Measurements from ENCODE around the gene MAML2. TPM values are rescaled to one million over a fixed set of nuclear protein-coding genes. Genes with fewer than 3 reads are reported as not detected.
A peak's percentile ranks its signal among the peaks of the same experiment; 100 is the strongest.

MAML2 gene
- total and polyA plus RNA-seq, 2 of the 13 experiments (the other 11 are each of a cell fraction or from before 2014, with no cell fraction given): 2.3 to 25.9 TPM

- TF ChIP-seq HDAC1 (CRISPR knock-in tag; IDR thresholded peaks at IDR 0.05) (peak; percentile 39; the same call in 1 of the 2 replicates), ELF1 (CRISPR knock-in tag; IDR thresholded peaks at IDR 0.05) (peak; percentile 40; the same call in 1 of the 2 replicates), ZNF468 (CRISPR knock-in tag; IDR thresholded peaks at IDR 0.05) (no peak), ZNF292 (CRISPR knock-in tag; IDR thresholded peaks at IDR 0.05; ENCODE audit: borderline replicate concordance, low read depth) (0 out of 2 replicates have a peak, but pooled peaks have one; percentile 19), GATAD2A (CRISPR knock-in tag; IDR thresholded peaks at IDR 0.05) (peak; percentile 35; the same call in 1 of the 2 replicates), ZKSCAN8 (CRISPR knock-in tag; IDR thresholded peaks at IDR 0.05; ENCODE audit: borderline replicate concordance) (peak; percentile 65), SAP130 (CRISPR knock-in tag; IDR thresholded peaks at IDR 0.05; ENCODE audit: low read depth) (peak; percentile 73), MED1 (CRISPR knock-in tag; IDR thresholded peaks at IDR 0.05) (peak; percentile 97), ZNF713 (CRISPR knock-in tag; IDR thresholded peaks at IDR 0.05) (no peak), SMAD9 (CRISPR knock-in tag; IDR thresholded peaks at IDR 0.05) (no peak), DPF2 (CRISPR knock-in tag; IDR thresholded peaks at IDR 0.05; ENCODE audit: borderline replicate concordance, low read depth) (no peak), U2AF2 (IDR thresholded peaks at IDR 0.05; ENCODE audit: low read depth, low read length) (no peak), ZNF431 (CRISPR knock-in tag; IDR thresholded peaks at IDR 0.05; ENCODE audit: borderline replicate concordance, low read depth) (no peak), TSC22D2 (CRISPR knock-in tag; IDR thresholded peaks at IDR 0.05; ENCODE audit: borderline replicate concordance) (no peak), HHEX (CRISPR knock-in tag; IDR thresholded peaks at IDR 0.05) (no peak), EP300 (IDR thresholded peaks at IDR 0.05; ENCODE audit: low read depth in 2 of 2, low read length in 2 of 2) (peak in 1 of 2 experiments; percentile 87; a peak in 2 of 4 replicates), EP300 (CRISPR knock-in tag; IDR thresholded peaks at IDR 0.05; ENCODE audit: borderline replicate concordance) (peak; percentile 72; the same call in 1 of the 2 replicates), ATF1 (CRISPR knock-in tag; IDR thresholded peaks at IDR 0.05) (0 out of 2 replicates have a peak, but pooled peaks have one; percentile 32), SOX6 (IDR thresholded peaks at IDR 0.05) (no peak), SOX6 (CRISPR knock-in tag; IDR thresholded peaks at IDR 0.05) (peak; percentile 85), ZFY (CRISPR knock-in tag; IDR thresholded peaks at IDR 0.05) (no peak), SUZ12 (IDR thresholded peaks at IDR 0.05; ENCODE audit: low read depth, low read length) (no peak), HCFC1 (IDR thresholded peaks at IDR 0.05; ENCODE audit: low read depth, low read length) (no peak), ELF3 (CRISPR knock-in tag; IDR thresholded peaks at IDR 0.05) (peak; percentile 97)
- TF ChIP-seq, protein P1, sequence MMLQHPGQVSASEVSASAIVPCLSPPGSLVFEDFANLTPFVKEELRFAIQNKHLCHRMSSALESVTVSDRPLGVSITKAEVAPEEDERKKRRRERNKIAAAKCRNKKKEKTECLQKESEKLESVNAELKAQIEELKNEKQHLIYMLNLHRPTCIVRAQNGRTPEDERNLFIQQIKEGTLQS (CRISPR knock-in tag; IDR thresholded peaks at IDR 0.05): 0 out of 2 replicates have a peak, but pooled peaks have one; percentile 37
- TF ChIP-seq, protein P2, sequence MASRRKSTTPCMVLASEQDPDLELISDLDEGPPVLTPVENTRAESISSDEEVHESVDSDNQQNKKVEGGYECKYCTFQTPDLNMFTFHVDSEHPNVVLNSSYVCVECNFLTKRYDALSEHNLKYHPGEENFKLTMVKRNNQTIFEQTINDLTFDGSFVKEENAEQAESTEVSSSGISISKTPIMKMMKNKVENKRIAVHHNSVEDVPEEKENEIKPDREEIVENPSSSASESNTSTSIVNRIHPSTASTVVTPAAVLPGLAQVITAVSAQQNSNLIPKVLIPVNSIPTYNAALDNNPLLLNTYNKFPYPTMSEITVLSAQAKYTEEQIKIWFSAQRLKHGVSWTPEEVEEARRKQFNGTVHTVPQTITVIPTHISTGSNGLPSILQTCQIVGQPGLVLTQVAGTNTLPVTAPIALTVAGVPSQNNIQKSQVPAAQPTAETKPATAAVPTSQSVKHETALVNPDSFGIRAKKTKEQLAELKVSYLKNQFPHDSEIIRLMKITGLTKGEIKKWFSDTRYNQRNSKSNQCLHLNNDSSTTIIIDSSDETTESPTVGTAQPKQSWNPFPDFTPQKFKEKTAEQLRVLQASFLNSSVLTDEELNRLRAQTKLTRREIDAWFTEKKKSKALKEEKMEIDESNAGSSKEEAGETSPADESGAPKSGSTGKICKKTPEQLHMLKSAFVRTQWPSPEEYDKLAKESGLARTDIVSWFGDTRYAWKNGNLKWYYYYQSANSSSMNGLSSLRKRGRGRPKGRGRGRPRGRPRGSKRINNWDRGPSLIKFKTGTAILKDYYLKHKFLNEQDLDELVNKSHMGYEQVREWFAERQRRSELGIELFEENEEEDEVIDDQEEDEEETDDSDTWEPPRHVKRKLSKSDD (CRISPR knock-in tag; IDR thresholded peaks at IDR 0.05; ENCODE audit: low read depth): no peak
- TF ChIP-seq, protein P3, sequence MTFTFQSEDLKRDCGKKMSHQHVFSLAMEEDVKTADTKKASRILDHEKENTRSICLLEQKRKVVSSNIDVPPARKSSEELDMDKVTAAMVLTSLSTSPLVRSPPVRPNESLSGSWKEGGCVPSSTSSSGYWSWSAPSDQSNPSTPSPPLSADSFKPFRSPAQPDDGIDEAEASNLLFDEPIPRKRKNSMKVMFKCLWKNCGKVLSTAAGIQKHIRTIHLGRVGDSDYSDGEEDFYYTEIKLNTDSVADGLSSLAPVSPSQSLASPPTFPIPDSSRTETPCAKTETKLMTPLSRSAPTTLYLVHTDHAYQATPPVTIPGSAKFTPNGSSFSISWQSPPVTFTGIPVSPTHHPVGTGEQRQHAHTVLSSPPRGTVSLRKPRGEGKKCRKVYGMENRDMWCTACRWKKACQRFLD (CRISPR knock-in tag; IDR thresholded peaks at IDR 0.05; ENCODE audit: borderline replicate concordance): no peak
Measured at GRCh38 chr11:96207459-96208449, 135.2 kb downstream of the MAML2 start (continued).
